ENCODE data around the gene RAE1.

RAE1 gene

DNA sequence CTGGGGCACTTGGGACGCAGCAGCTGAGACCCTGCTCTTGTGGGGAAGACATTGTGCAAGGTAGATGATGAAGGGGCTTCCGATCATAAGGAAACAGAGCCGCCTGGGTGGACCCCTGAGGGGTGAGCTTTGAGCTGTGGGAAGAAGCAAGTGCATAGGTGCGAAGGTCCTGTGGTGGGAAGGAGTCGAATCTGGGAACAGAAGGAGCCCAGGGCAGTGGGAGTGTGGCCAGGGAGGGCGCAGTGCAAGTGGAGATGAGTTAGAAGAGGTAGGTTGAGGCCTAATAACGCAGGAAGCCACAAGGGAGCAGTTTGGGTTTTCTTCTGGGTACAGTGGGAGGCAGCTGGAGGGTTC lies 50.5 kb downstream of the RAE1 start:
- no peak for DNase-seq

DNA sequence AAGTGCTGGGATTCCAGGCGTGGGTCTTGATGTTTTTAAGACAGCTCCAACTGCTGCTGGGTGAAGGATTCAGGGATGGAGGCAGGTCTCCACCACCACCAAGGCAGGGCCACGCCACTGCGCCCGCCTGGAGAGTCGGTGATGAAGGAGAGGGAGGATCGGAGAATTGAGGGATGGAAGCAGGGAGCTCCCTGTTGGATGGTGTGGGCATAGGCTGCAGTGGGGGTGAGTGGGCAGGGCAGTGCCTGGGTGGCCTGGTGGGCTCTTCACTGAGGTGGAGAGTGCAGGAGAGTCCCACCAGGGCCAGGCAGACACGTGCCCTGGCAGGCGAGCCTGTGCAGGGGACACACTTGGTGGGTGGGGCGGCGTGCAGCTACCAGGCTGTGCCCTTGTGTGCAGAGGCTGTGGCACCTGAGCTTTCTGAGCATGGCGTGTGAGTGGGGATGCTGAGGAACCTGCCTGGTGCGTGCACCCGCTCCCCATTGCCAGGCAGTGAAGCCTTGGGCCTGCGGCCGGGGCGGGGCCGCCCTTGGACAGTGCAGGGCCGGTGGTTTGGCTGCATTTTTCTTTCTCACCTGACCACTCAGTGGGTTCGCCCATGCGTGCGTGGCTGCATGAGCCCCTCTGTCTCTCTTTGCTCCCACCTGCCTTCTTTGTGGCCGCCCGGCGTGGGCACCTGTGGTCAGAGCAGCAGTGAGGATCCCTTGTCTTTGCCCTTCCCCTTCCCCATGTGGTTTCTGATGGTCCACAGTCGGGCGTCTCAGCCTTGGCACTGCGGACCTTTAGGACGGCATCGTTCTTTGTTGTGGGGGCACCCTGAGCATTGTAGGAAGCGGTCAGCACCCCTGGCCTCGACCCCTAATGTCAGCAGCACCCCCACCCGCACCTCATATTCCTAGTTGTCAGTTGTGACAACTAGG lies 51.4 kb downstream of the RAE1 start:
- no peak for DNase-seq

DNA sequence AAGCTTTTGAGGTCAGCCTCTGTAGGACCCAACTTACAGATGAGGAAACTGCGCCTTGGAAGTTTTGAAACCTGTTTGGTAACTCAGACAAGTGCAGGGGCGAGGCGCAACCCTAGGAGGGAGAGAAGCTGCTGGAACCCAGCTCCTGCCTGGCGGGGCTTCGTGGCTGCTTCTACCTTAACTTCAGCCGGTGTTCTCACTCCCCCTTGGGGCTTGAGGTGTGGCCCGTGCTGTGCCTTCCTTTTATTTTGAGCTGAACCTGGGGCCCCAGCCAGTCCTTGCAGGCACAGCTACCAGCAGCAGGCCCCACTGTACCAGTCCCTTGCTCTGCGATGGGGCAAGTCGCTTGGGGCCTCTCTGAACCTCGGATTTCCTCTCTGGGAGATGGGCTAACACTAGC lies 52.2 kb downstream of the RAE1 start:
- DNase-seq, result no peak

GRCh38 chr20:57404006-57404405 lies 53.0 kb downstream of the RAE1 start:
- DNase-seq, result no peak

DNA sequence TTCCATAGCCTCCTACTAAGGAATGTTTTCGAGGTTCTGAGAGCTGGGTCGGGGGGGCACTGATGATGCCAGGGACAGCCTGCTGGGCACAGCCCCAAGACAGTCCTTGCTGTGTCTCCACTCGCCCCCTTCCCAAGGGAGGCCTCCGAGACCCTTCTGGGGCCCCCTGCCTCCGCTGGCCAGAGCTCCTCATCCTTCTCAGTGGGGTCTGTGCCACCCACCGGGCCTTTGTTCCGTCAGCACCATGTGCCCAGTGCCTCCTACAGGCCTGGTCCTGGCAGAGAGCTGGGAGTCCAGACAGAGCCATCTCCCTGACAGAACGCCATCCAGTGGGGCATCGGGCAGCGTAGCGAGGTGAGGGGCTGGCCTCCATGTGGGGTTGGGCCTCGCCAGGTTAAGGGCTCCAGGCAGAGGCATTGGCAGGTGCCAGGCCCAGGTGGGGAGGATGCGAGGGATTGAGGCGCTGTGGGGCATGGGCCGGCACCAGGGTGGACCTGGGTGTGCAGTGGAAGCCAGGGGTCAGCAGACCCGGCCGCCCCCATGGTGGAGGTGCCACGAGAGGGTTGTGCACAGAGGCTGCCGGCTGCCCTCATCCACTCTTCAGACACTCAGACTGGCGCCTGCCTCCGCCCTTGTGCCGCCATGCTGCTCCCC lies 53.5 kb downstream of the RAE1 start:
- no peak for DNase-seq

GRCh38 chr20:57405236-57406016 lies 54.4 kb downstream of the RAE1 start:
- DNase-seq, result no peak

- DNase-seq, result no peak
Observed at GRCh38 chr20:57407541-57407956, 56.5 kb downstream of the RAE1 start.

GRCh38 chr20:57408131-57408530 lies 57.1 kb downstream of the RAE1 start:
- no peak for DNase-seq

- DNase-seq, result no peak
Observed at GRCh38 chr20:57408536-57409233, 57.6 kb downstream of the RAE1 start.

- no peak for DNase-seq
Observed at GRCh38 chr20:57409316-57409671, 58.2 kb downstream of the RAE1 start.

GRCh38 chr20:57409672-57410397 lies 58.8 kb downstream of the RAE1 start:
- no peak for DNase-seq

DNA sequence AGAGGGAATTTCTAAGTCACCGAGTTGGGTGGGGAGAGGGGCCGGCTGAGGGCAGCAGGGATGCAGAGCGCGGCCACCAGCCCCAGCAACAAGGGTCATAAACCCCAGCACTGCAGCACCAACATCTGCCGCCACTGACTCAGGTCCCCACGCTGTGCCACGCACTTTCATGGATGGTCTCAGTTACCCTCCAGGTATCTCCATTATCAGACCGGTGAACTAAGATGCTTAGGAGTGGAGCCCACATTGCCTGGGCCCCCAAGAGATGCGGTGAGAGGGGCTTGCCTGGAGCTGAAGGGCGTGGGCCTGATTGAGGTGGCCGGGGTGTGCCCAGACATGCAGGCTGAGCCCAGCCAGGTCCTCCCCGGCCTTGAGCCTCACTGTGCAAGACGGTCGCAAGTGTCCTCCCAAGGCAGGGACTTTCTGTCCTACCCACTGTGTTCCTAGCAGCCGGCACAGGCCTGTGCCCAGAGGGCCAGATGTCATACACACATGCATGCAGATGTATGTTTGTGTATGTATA lies 59.4 kb downstream of the RAE1 start:
- no peak for DNase-seq

GRCh38 chr20:57410924-57411323 lies 59.9 kb downstream of the RAE1 start:
- DNase-seq, result no peak

DNA sequence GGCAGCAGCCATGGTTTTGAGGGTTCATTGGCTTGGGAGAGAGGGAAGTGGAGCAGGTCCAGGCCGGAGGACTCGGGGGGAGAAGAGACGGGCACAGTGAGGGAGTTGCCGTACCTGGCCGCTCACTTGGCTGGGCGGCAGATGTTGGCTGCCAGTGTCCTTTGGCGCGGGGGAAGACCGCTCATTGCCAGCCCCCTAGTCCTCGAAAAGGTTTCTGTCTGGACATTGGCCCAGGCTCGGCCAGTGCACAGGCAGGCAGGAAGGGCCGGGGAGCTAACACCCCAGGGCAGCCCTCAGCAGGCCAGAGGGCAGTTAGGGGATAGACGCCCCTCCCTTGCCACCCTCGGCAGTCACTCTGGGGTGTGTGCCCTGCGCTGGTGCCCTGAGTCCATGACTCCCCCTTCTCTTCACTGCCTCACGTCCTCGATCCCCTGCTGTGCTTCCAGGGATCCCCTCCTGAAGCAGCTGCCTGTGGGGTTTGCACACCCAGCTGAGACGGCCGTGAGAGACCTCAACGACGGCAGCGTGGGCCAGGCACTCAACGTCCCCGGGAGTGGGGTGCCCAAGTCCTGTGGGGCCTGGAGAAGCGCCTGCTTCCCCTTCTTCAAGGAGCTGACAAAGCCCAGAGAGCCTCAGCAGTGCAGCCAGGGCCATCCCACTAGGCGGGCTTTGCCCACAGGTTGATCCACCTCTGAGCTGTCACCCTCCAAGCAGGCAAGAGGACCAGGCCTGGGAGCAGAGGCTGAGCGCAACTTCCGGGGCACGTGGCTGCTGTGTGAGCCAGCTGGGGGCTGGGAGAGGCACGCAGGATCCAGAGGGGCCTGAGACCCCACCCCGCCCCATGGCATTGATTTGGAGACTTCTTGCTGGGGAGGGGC lies 60.6 kb downstream of the RAE1 start:
- no peak for DNase-seq

DNA sequence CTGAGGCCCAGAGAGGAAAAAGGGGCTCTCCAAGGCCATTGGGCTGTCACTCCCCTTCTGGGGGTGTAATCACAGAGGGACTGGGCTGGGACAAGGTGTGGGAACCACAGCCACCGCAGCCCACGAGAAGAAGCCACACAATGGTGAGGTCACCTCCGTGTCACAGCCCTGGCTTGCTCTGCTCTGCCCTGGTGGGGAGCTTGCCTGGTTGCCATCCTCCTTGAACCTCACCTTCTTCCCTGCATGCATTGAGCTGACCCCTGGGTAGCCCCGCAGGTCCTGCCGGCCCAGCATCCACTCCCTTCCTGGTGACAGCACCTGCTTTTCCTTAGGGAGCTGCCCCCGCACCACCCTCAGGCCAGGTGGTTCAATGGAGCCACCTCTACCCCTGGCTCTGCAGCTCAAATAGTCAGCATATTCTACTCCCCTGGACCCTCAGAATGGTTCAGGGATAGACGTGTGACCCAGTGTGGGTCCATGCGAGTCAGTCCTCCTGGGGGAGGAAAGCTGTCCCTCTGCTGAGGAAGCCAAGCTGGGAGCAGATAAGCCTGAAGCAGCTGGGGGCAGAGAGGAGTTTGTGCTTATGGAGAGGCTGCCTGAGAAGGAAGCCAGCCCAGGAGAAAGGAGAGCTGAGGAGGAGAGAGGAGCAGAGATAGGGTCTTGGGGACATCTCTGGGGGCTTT lies 61.4 kb downstream of the RAE1 start:
- no peak for DNase-seq

DNA sequence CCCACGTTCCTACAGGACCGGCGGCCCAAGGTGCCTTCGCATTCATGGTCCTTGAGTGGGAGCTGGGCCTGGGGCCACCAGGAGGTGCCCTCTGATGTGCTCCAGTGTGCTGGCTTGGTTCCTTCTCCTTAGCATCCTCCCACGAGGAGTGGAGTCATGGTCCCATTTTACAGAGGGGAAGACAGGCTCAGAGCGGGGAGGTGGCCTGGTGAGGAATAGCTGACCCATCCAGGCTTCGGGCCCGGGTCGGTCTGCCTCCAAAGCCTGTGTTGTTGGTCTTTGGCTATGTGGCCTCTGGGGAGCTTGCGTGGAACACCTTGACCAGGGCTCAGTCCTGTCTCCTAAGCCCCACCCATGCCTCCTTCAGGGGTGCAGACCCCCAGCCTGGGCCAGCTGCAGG lies 62.9 kb downstream of the RAE1 start:
- DNase-seq, result no peak

- DNase-seq, result no peak
Observed at GRCh38 chr20:57414867-57415592, 64.0 kb downstream of the RAE1 start.

GRCh38 chr20:57415771-57416170 lies 64.7 kb downstream of the RAE1 start:
- no peak for DNase-seq

GRCh38 chr20:57416296-57417022 lies 65.4 kb downstream of the RAE1 start:
- no peak for DNase-seq
